Skin of body (tissue), 2 donors: ENCODE results near the gene CCDC170. TPM values are rescaled to one million over a fixed set of nuclear protein-coding genes. Genes with fewer than 3 reads are reported as not detected.

ENCODE experiments used
- DNase-seq: peaks from one replicate; lab custom pipeline; 2025; lab: John Stamatoyannopoulos, UW
- total RNA-seq: library from RNA; depleted of rRNA; stranded (reverse); fragments of >200 nt; gene quantifications from one replicate; pipeline ENCODE4 v1.2.3, GENCODE V29; 2014

The CCDC170 gene
- total RNA-seq, 1 donor from 2014 or later: 1.9 TPM

GRCh38 chr6:151546941-151547659 lies 53.3 kb downstream of the CCDC170 start:
- no peak for DNase-seq

GRCh38 chr6:151548201-151548600 lies 54.4 kb downstream of the CCDC170 start:
- DNase-seq: no peak

DNA sequence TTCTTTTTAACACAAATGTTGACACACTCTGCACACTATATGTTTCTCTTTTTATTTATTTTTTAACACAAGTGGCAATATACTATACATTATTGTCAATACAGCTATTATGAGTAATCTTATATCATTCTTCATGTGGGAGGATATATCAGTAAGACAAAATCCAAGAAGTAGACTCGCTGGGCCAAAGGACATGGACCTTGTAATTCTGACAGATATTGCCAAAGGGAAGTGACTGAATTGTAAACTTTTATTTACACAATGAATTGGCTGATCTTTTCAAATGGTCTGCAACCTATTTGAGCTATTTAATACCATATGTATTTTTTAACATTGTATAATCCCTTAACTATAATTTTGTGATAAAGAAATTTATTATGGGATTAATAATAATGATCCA lies 56.0 kb downstream of the CCDC170 start:
- DNase-seq: no peak

DNA sequence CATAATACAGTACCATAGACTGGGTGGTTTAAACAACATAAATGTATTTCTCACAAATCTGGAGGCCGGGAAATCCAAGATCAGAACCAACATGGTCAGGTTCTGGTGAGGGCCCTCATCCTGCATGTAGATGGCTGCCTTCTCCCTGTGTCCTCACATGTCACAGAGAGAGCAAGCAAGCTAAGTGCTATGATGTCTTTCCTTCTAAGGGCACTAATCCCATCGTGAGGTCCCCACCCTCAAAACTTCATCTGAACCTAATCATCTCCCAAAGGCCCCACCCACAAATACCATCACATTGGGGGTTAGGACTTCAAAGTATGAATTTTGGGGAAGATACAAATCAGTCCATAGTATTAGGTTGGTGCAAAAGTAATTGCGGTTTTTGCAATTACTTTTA lies 56.8 kb downstream of the CCDC170 start:
- DNase-seq: no peak

DNA sequence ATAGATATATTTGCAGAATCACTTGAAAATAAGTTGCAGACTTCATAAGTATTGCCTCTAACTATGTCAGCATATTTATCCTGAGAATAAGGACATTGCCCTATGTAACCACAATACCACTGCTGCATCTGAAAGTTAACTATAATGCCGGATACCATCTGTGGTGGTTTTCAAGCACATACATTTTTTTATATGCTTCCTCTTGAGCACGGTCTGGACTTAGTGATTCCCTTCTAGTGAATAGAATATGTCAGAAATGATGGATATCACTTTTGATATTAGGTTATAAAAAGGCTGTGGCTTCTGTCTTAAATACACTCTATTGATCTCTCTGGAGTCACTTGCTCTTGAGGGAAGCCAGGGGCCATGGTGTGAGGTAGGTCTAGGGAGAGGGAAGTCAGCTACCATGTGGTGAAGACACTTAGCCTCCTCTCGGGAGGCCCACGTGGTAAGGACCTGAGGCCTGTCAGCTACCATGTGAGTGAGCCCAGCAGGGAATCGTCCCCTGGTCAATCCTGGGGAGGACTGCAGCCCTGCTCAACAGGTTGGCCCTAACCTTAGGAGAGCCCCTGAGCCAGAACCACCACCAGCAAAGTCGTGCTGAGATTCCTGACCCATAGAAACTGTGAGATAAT lies 57.5 kb downstream of the CCDC170 start:
- DNase-seq: no peak

GRCh38 chr6:151553416-151554165 lies 59.8 kb downstream of the CCDC170 start:
- DNase-seq: no peak

DNA sequence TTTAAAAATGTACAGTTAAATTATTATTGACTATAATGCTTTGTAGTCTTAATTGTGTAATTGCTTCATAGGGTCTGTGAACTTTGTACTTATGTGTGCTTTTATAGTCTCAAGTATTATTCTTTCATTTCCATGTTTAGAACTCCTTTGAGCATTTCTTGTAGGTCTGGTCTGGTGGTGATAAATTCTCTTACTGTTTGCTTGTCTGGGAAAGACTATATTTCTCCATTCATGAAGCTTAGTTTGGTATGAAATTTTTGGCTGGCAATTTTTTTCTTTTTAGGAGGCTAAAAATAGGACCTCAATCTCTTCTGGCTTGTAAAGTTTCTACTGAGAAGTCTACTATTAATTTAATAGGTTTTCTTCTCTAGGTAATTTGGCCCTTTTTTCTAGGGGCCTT lies 67.4 kb downstream of the CCDC170 start:
- DNase-seq: no peak

DNA sequence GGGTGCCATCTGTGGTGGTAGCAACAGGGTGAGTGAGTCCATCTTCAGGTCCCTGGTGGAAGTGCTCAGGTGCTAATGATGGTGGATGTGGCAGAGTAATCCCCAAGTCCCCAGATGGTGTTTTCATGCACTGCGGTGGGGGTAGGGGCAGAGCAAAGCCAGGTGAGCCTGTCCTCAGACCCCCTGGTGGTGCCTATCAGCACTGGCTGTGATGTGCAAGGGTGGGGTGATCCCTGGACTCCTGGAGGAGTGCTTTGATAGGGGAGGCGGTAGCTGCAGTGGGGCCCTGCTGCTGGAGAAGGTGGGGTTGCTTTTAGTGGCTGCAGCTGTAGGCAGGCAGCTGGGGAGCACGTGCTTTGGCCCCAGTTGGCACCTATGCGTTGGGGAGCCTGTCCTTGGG lies 70.8 kb downstream of the CCDC170 start:
- DNase-seq: no peak

- DNase-seq: no peak
These were observed 72.1 kb downstream of the CCDC170 start for GRCh38 chr6:151565940-151566339.

DNA sequence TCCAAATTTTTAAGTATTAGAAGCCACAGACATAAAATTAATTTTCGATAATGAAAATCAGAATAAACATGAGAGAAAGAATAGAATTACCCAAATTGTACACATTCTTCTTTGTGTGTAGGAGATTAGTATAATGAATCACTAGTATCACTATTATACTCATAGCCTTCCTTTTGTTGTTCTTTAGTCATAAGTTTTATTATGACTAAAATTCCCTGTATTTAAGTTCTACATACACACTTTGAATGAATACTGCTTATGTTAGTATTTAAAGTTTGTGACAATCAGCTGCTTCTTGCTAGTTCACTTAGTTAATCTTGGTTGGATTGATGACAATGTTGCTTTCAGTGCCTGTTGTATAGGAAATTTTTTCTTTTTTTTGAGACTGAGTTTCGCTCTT lies 72.7 kb downstream of the CCDC170 start:
- DNase-seq: no peak

DNA sequence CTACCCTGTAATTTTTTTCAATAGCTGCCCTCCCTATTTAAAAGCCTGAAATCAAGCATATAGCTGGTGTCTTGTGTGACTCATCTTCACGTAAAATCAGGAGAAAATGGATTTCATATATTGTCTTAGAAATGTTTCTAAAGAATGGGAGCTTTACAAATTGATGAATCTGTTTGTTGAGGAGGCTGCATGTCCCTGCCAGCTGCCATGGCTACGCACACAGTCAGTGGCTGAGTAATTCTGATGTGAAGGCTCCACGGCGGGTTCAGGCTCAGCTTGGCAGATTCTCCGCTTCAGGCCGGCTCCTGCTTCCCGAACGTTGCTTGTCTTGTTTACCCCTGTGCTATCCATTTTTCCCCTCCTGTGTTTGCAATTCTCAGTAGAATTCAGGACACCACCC lies 82.8 kb downstream of the CCDC170 start:
- no peak for DNase-seq

DNA sequence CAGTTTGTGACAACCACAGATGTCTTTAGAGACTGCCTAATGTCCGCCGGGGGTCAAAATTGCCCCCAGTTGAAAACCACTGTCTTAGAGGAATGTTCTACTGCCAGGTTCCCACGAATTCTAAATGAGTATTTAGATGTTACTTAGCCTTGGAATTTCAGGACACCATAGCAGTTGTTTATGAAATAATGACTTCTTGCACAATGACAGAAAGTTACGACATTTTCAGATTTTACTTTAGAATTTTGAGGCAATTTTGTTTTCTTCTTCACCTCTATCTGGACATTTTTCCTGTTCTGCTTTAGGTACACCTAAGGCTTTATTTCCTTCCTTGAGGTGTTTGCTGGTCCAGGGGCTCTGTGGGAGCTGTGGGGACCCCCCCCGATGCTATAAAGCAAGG lies 83.4 kb downstream of the CCDC170 start:
- DNase-seq: no peak

DNA sequence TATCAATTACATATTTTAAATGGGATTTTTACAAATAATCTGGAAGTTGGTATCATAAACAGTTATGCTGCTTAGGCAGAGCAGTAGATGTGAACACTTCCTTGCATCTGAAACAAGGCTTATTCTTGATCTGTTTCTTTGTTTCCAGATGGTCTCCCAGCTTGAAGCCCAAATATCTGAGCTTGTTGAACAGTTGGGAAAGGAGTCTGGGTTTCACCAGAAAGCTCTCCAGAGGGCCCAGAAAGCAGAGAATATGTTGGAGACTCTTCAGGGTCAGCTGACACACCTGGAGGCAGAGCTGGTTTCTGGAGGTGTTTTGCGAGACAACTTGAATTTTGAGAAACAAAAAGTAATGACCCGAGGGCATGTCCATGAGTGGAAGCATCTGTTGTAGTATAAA lies 91.9 kb downstream of the CCDC170 start:
- DNase-seq: no peak

DNA sequence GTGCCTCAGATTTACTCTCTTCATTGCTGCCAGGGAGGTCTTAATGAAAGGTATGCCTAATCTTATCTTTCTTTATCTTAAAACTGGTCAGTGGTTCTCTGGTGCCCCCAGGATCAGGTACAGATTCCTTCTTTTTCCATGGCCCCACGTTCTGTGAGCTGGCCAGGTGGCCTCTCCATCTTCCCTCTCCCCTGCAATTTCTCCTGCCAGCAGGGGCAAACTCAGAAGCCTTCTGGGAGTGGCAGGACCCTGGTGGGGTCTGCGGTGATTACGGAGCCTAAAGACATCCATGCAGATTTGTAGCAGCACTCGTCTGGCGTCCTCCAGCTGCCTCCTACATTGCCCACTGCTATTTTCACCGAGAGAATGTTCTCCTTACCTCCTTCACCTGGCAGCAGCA lies 95.8 kb downstream of the CCDC170 start:
- DNase-seq: no peak

GRCh38 chr6:151590742-151591141 lies 96.9 kb downstream of the CCDC170 start:
- no peak for DNase-seq

GRCh38 chr6:151592449-151593159 lies 98.8 kb downstream of the CCDC170 start:
- no peak for DNase-seq

DNA sequence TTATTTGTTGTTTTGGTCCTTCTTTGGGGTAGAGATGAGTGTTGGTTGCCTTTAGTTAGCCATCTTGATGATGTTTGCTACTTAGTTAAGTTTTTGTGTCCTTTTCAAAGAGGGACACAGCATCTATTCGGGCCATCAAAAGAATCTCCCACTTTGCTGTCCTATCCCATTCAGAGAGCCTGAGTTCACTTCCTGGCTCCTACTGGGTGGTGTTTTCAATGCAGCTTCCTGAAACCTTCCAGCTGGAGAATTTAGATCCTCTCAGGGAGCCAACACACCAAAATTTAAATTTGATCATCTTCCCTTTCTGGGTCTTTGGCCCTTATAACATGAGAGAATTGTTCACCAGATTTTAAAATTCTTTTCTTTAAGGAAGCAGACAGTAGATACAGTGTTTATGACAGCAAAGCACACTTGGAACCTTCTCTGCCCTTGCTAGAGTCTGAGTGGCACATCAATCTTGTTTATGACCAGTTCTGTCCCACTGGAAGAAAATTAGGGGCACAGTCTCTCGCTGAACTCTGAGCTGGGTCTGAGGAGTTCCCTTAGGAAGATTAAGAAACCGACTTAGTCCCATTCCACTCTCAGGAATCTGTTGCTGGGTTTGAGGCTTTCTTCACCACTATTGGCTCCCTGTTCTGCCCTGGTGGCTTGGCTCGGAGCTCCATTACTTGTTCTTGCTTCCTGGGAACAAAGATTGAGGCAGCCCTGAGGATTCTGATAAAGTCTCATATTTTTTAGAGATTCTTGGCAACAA lies 115.5 kb downstream of the CCDC170 start:
- no peak for DNase-seq

GRCh38 chr6:151610326-151610725 lies 116.5 kb downstream of the CCDC170 start:
- DNase-seq: no peak

GRCh38 chr6:151614630-151615029 lies 120.8 kb downstream of the CCDC170 start:
- DNase-seq: no peak

- no peak for DNase-seq
These were observed 122.3 kb downstream of the CCDC170 start for GRCh38 chr6:151616091-151616513.

- no peak for DNase-seq
These were observed 122.8 kb downstream of the CCDC170 start for GRCh38 chr6:151616600-151616999.
